CD4-positive, alpha-beta T cell treated with Interleukin-6 at 100 ng/mL for 8 hours (primary cell): ENCODE results near the gene ALG1.
A peak's percentile ranks its signal among the peaks of the same experiment; 100 is the strongest.
"Not testable (repeated sequence)": the region's sequence is repeated elsewhere in the genome, so short reads cannot be mapped to it uniquely, and the experiment has no call there.

Experiments used
- DNase-seq: peaks from one replicate; pipeline ENCODE4 v3.0.0-alpha.2; 2020; ENCODE audit warnings: mixed read lengths, low spot score

ALG1 gene

GRCh38 chr16:5071681-5072333 is at the start of gene ALG1:
TSS of gene ALG1 (plus strand) at chr16:5071843. CDS start at chr16:5071850, 7 bp downstream.
- DNase-seq = peak; percentile 88

GRCh38 chr16:5022521-5022920 is 49.1 kb upstream of the ALG1 start:
- no peak for DNase-seq

- no peak for DNase-seq
These were observed 47.0 kb upstream of the ALG1 start for GRCh38 chr16:5024632-5025031.

- no peak for DNase-seq
These were observed 46.4 kb upstream of the ALG1 start for GRCh38 chr16:5025171-5025632.

- no peak for DNase-seq
These were observed 45.0 kb upstream of the ALG1 start for GRCh38 chr16:5026664-5027063.

GRCh38 chr16:5027086-5027485 is 44.6 kb upstream of the ALG1 start:
- no peak for DNase-seq

GRCh38 chr16:5027575-5028235 is 43.9 kb upstream of the ALG1 start:
- DNase-seq = no peak

- no peak for DNase-seq
These were observed 42.6 kb upstream of the ALG1 start for GRCh38 chr16:5028950-5029475.

- no peak for DNase-seq
These were observed 41.3 kb upstream of the ALG1 start for GRCh38 chr16:5030251-5030870.

- no peak for DNase-seq
These were observed 40.0 kb upstream of the ALG1 start for GRCh38 chr16:5031601-5032000.

GRCh38 chr16:5032748-5033167 is 38.9 kb upstream of the ALG1 start:
- no peak for DNase-seq

- peak; percentile 84 for DNase-seq
These were observed 38.1 kb upstream of the ALG1 start, which contains the start of gene NAGPA for GRCh38 chr16:5033256-5034166. TSS of gene NAGPA (minus strand) at chr16:5033935. CDS start at chr16:5033914, 21 bp downstream.

GRCh38 chr16:5034167-5034523 is 37.5 kb upstream of the ALG1 start:
- no peak for DNase-seq

- no peak for DNase-seq
These were observed 35.8 kb upstream of the ALG1 start for GRCh38 chr16:5035909-5036227.

GRCh38 chr16:5036228-5037156 is 35.2 kb upstream of the ALG1 start:
- no peak for DNase-seq

- no peak for DNase-seq
These were observed 31.2 kb upstream of the ALG1 start for GRCh38 chr16:5040451-5040850.

GRCh38 chr16:5041600-5042133 is 30.0 kb upstream of the ALG1 start:
- no peak for DNase-seq

GRCh38 chr16:5042574-5043171 is 29.0 kb upstream of the ALG1 start:
- DNase-seq = no peak

GRCh38 chr16:5044011-5044540 is 27.6 kb upstream of the ALG1 start:
- DNase-seq = no peak

GRCh38 chr16:5044581-5044980 is 27.1 kb upstream of the ALG1 start:
- not testable (repeated sequence) for DNase-seq
